Omental fat pad (tissue), 4 donors: ENCODE measurements around the gene CDKL4. TPM values are rescaled to one million over a fixed set of nuclear protein-coding genes. Genes with fewer than 3 reads are reported as not detected.
"Not testable (repeated sequence)": the region's sequence is repeated elsewhere in the genome, so short reads cannot be mapped to it uniquely, and the experiment has no call there.

Experiments used
- ATAC-seq: fragments of 150-250 bp; one replicate; pipeline ENCODE4 v1.9.1; 2016; ENCODE audit warnings: mild to moderate bottlenecking, moderate library complexity; ENCODE audit not compliant: low FRiP score
- DNase-seq: peaks from one replicate; pipeline ENCODE4 v3.0.0-alpha.2; 2019; ENCODE audit warnings: low spot score
- total RNA-seq, 4 donors: library from RNA; depleted of rRNA; stranded (reverse); fragments of >200 nt; gene quantifications; one replicate each; pipeline ENCODE4 v1.1.0, GENCODE V29; 2016
- TF ChIP-seq, protein P1 (sequence below), 3 donors: fragments of 450-650 bp; IDR thresholded peaks; one replicate each; pipeline ENCODE4 v1.5.1; 2016 to 2017; ENCODE audit warnings: antibody characterized with exemption in 3 of 3, mild to moderate bottlenecking in 3 of 3, moderate library complexity in 2 of 3

Gene CDKL4
- total RNA-seq, 4 donors from 2014 or later, result 0.65 to 0.72 TPM; not detected in 2

DNA sequence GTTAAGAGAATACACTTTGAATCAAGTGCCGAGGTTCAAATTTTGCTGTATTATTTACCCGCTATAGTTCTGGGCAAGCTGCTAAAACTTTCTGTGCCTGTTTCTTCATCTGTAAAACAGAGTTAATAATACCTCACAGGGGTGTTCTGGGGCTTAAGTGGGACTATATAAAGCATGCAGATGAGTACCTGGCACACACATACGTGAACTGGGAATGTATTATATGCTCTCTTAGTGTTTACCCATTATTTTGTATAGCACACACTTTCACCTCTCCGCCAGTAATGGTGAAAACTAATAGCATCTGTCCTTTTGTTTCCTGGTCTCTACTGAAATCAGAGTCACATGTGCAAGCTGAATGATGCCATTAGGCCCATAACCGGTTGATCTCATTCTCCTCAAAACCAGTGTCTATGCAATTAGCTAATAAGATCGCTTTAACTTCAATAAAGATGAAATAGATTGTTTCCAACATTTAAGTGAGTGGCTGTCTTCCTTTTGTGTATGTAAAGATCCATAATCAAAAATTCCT, 3.8 kb upstream of the CDKL4 start:
- ATAC-seq (no peak), DNase-seq (no peak)
- TF ChIP-seq, protein P1, sequence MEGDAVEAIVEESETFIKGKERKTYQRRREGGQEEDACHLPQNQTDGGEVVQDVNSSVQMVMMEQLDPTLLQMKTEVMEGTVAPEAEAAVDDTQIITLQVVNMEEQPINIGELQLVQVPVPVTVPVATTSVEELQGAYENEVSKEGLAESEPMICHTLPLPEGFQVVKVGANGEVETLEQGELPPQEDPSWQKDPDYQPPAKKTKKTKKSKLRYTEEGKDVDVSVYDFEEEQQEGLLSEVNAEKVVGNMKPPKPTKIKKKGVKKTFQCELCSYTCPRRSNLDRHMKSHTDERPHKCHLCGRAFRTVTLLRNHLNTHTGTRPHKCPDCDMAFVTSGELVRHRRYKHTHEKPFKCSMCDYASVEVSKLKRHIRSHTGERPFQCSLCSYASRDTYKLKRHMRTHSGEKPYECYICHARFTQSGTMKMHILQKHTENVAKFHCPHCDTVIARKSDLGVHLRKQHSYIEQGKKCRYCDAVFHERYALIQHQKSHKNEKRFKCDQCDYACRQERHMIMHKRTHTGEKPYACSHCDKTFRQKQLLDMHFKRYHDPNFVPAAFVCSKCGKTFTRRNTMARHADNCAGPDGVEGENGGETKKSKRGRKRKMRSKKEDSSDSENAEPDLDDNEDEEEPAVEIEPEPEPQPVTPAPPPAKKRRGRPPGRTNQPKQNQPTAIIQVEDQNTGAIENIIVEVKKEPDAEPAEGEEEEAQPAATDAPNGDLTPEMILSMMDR (IDR thresholded peaks at IDR 0.05), result no peak

DNA sequence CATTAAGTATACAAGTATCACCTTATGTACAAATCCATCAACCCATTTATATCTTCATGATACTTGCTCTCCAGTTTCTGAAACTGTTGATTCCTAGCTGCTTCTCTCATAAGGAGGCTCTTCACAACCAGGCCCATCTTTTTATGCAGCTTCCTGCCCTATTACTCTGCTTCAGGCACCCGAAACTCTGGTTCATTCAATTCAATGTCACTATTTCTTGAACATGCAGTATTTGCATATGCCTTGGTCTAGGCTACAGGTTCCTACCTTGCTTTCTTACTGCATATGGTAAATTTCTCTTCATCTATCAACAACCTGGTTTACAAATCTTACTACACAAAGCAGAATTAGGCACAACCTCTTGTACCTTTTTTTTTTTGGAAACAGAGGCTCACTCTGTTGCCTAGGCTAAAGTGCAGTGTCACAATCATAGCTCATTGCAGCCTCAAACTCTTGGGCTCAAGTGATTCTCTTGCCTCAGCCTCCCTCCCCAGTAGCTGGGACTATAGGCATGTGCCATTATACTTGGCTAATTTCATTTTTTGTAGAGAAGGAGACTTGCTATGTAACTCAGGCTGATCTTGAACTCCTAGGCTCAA, 2.7 kb upstream of the CDKL4 start:
- TF ChIP-seq, protein P1 (IDR thresholded peaks at IDR 0.05), result no peak
- ATAC-seq (no peak), DNase-seq (no peak)

DNA sequence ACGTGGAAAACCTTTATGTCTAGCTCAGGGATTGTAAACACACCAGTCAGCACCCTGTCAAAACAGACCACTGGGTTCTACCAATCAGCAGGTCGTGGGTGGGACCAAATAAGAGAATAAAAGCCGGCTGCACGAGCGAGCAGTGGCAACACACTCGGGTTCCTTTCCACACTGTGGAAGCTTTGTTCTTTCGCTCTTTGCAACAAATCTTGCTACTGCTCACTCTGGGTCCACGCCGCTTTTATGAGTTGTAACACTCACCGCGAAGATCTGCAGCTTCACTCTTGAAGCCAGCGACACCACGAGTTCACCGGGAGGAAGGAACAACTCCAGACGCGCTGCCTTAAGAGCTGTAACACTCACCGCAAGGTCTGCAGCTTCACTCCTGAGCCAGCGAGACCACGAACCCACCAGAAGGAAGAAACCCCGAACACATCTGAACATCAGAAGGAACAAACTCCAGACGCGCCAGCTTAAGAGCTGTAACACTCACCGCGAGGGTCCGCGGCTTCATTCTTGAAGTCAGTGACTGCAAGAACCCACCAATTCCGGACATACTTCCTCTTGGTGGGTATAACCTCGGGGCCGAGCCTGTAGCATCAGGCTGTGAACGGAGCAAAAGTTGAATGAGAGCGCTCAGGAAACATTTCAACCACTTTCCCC, 1.3 kb upstream of the CDKL4 start:
- ATAC-seq, DNase-seq: not testable (repeated sequence)

DNA sequence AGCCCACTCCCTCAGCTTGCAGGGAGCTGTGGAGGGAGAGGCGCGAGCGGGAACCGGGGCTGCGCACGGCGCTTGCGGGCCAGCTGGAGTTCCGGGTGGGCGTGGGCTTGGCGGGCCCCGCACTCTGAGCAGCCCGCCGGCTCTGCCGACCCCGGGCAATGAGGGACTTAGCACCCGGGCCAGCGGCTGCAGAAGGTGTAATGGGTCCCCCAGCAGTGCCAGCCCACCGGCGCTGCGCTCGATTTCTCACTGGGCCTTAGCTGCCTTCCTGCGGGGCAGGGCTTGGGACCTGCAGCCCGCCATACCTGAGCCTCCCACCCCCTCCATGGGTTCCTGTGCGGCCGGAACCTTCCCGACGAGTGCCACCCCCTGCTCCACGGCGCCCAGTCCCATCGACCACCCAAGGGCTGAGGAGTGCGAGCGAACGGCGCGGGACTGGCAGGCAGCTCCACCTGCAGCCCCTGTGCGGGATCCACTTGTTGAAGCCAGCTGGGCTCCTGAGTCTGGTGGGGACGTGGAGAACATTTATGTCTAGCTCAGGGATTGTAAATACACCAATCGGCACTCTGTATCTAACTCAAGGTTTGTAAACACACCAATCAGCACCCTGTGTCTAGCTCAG, 582 bp upstream of the CDKL4 start:
- ATAC-seq, DNase-seq: not testable (repeated sequence)

DNA sequence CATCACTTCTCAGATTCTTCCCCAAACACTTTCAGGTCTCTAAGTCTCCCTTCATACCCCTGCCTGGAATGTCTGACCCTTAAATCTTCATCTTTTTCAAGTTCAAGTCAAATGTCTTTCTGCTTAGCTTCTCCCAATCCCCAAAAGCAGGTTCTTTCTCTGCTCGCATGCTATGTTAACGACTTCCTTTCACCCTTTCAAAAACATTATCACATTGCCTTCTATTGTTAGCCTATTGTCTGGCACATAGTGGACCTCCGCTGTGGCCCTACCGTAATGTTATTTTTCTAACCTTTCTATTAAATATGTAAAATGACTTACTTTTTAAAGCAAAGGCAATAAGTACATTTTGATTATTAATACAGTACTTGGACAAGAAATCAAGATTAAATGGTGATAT, 2.2 kb downstream of the CDKL4 start:
- DNase-seq (no peak), ATAC-seq (no peak)
- TF ChIP-seq, protein P1 (IDR thresholded peaks at IDR 0.05), result no peak

DNA sequence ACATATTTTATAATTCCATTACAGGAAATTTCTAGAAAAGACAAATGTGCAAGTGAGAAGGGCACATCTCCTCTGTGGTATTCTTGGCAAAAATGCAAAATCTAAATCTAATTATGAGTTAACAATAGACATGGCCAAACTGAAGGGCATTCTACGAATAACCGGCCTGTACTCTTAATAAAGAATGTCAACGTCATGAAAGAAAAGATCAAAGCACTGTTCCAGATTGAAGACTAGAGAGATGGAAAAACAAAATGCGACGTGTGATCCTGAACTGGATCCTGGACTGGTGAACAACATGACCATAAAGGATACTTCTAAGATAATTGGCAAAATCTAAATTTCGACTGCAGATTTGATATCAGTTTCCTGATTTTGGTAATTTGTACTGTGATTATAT, 3.0 kb downstream of the CDKL4 start:
- TF ChIP-seq, protein P1 (IDR thresholded peaks at IDR 0.05), result no peak
- DNase-seq (no peak), ATAC-seq (no peak)

DNA sequence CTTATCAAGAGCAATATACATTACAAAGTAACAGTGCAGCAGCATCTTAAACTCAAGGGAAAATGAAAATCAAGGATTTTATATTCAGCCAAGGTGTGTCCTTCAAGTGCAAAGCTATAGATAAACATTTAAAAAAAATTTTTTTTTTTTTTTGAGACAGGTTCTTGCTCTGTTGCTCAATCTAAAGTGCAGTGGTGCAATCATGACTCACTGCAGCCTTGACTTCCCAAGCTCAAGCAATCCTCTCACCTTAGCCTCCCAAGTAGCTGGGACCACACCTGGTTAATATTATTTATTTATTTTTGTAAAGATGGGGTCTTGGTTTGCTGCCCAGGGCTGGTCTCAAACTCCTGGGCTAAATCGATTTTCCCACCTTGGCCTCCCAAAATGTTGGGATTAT, 9.0 kb downstream of the CDKL4 start:
- DNase-seq (no peak), ATAC-seq (no peak)
- TF ChIP-seq, protein P1 (IDR thresholded peaks at IDR 0.05), result no peak

DNA sequence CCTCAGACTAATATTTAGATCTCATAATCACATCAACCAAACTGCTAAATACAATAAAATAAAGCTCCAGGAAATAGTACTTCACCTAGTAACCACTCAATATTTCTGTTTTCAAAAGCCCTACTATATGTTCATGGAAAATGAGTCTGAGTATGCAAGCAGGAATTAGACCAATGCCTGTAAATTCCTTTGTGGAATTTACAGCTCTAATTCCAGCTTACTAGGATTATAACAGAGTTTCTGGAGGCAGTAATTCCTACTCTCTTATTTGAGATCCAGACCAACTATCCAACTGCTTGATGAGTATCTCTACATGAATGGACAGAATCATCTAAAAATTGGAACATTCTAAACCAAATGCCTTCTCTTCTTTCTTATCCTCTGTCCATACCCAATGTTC, 11.6 kb downstream of the CDKL4 start:
- no peak for ATAC-seq

More for the DNA sequence above, 11.6 kb downstream of the CDKL4 start:
- no peak for DNase-seq
- TF ChIP-seq, protein P1 (IDR thresholded peaks at IDR 0.05), result no peak
